H9 (cell line): ENCODE measurements around the gene LMF1. TPM values are rescaled to one million over a fixed set of nuclear protein-coding genes. Genes with fewer than 3 reads are reported as not detected.

Source experiments
- DNase-seq: peaks from one replicate; pipeline ENCODE4 v3.0.0-alpha.2; 2017
- H2AFZ ChIP-seq: one replicate; pipeline ENCODE4 v1.6.1; 2013; ENCODE audit warnings: mild to moderate bottlenecking, low read length, control low read depth, moderate library complexity
- H2AK5ac ChIP-seq: 2 replicates; pipeline ENCODE4 v1.6.1; 2013; ENCODE audit warnings: low read length, control low read depth, mixed read lengths; ENCODE audit not compliant: insufficient read length
- H2BK120ac ChIP-seq: one replicate; pipeline ENCODE4 v1.6.1; 2013; ENCODE audit warnings: low read depth, mild to moderate bottlenecking, low read length, control low read depth, inconsistent platforms; ENCODE audit not compliant: poor library complexity, severe bottlenecking
- H2BK12ac ChIP-seq: 2 replicates; pipeline ENCODE4 v1.6.1; 2013; ENCODE audit warnings: low read length, control low read depth, mixed read lengths, low read depth; ENCODE audit not compliant: insufficient read length
- H2BK15ac ChIP-seq: 2 replicates; pipeline ENCODE4 v1.6.1; 2013; ENCODE audit warnings: low read depth, low read length, control low read depth
- H2BK20ac ChIP-seq: one replicate; pipeline ENCODE4 v1.6.1; 2013; ENCODE audit warnings: low read depth, mild to moderate bottlenecking, low read length, control low read depth, inconsistent platforms; ENCODE audit not compliant: poor library complexity, severe bottlenecking
- H2BK5ac ChIP-seq: 2 replicates; pipeline ENCODE4 v1.6.1; 2013; ENCODE audit warnings: low read length, control low read depth, mixed read lengths; ENCODE audit not compliant: insufficient read length
- H3K14ac ChIP-seq: 2 replicates; pipeline ENCODE4 v1.6.1; 2013; ENCODE audit warnings: low read length, control low read depth; ENCODE audit not compliant: insufficient read depth
- H3K18ac ChIP-seq: 2 replicates; pipeline ENCODE4 v1.6.1; 2013; ENCODE audit warnings: low read depth, mild to moderate bottlenecking, mixed read lengths, low read length, control low read depth; ENCODE audit not compliant: insufficient read length
- H3K23ac ChIP-seq: 2 replicates; pipeline ENCODE4 v1.6.1; 2013; ENCODE audit warnings: low read length, control low read depth, mixed read lengths, low read depth; ENCODE audit not compliant: insufficient read length
- H3K23me2 ChIP-seq: 2 replicates; pipeline ENCODE4 v1.6.1; 2013; ENCODE audit warnings: low read depth, mild to moderate bottlenecking, mixed read lengths, low read length, control low read depth; ENCODE audit not compliant: insufficient read length, poor library complexity, severe bottlenecking
- H3K27ac ChIP-seq: 2 replicates; pipeline ENCODE4 v1.5.1; 2013; ENCODE audit warnings: low read length, control low read depth, mixed read lengths, low read depth; ENCODE audit not compliant: insufficient read length
- H3K27me3 ChIP-seq: 2 replicates; pipeline ENCODE4 v1.6.1; 2013; ENCODE audit warnings: low read length, control low read depth, inconsistent platforms; ENCODE audit not compliant: insufficient read depth
- H3K4ac ChIP-seq: 2 replicates; pipeline ENCODE4 v1.6.1; 2013; ENCODE audit warnings: low read depth, mild to moderate bottlenecking, control low read depth, inconsistent platforms, low read length, moderate library complexity
- H3K4me1 ChIP-seq: 2 replicates; pipeline ENCODE4 v1.6.1; 2013; ENCODE audit warnings: low read length, control low read depth, inconsistent platforms; ENCODE audit not compliant: insufficient read depth
- H3K4me2 ChIP-seq: 2 replicates; pipeline ENCODE4 v1.6.1; 2013; ENCODE audit warnings: low read length, control low read depth, mixed read lengths; ENCODE audit not compliant: insufficient read length, insufficient read depth
- H3K56ac ChIP-seq: 2 replicates; pipeline ENCODE4 v1.6.1; 2013; ENCODE audit warnings: low read depth, mild to moderate bottlenecking, mixed read lengths, low read length, control low read depth; ENCODE audit not compliant: insufficient read length
- H3K79me1 ChIP-seq: 2 replicates; pipeline ENCODE4 v1.6.1; 2013; ENCODE audit warnings: low read depth, mild to moderate bottlenecking, moderate library complexity, low read length, control low read depth, inconsistent platforms; ENCODE audit not compliant: insufficient read depth, poor library complexity, severe bottlenecking
- H3K79me2 ChIP-seq: 2 replicates; pipeline ENCODE4 v1.6.1; 2013; ENCODE audit warnings: low read length, control low read depth, inconsistent platforms; ENCODE audit not compliant: insufficient read depth
- H3K9ac ChIP-seq: 2 replicates; pipeline ENCODE4 v1.6.1; 2013; ENCODE audit warnings: low read length, control low read depth, mixed read lengths; ENCODE audit not compliant: insufficient read length; ENCODE audit errors: extremely low read depth
- H3K9me3 ChIP-seq: one replicate; pipeline ENCODE4 v1.6.1; 2013; ENCODE audit warnings: low read depth, low read length, inconsistent platforms; ENCODE audit not compliant: control insufficient read depth
- H3T11ph ChIP-seq: one replicate; pipeline ENCODE4 v1.6.1; 2013; ENCODE audit warnings: mild to moderate bottlenecking, low read length, control low read depth, inconsistent platforms
- H4K20me1 ChIP-seq: one replicate; pipeline ENCODE4 v1.6.1; 2013; ENCODE audit not compliant: control insufficient read depth, insufficient read length, insufficient read depth
- H4K5ac ChIP-seq: 2 replicates; pipeline ENCODE4 v1.6.1; 2013; ENCODE audit warnings: low read depth, mild to moderate bottlenecking, mixed read lengths, low read length, control low read depth; ENCODE audit not compliant: insufficient read length
- H4K8ac ChIP-seq: replicated peaks from 2 replicates; pipeline ENCODE4 v1.6.1; 2013; ENCODE audit warnings: low read length, control low read depth, mixed read lengths, low read depth; ENCODE audit not compliant: insufficient read length
- H4K91ac ChIP-seq: 2 replicates; pipeline ENCODE4 v1.6.1; 2013; ENCODE audit warnings: low read depth, mild to moderate bottlenecking, moderate library complexity, mixed read lengths, low read length, control low read depth; ENCODE audit not compliant: insufficient read length
- H3K27ac Mint-ChIP-seq, 3 experiments: 2 replicates in 2 of 3; 3 replicates in 1 of 3; pipeline ENCODE4 v1.8.0; 2020 to 2021; ENCODE audit warnings: mixed read lengths in 3 of 3, mild to moderate bottlenecking in 1 of 3, moderate library complexity in 1 of 3
- H3K27me3 Mint-ChIP-seq: 2 replicates; pipeline ENCODE4 v1.8.0; 2021; ENCODE audit warnings: low read depth, mild to moderate bottlenecking, moderate library complexity, mixed read lengths
- H3K36me3 Mint-ChIP-seq, 3 experiments: 2 replicates in 2 of 3; 3 replicates in 1 of 3; pipeline ENCODE4 v1.8.0; 2020 to 2021; ENCODE audit warnings: low read depth in 3 of 3, mixed read lengths in 3 of 3; ENCODE audit not compliant: insufficient read depth in 1 of 3
- H3K4me1 Mint-ChIP-seq, 2 experiments: 2 replicates each; pipeline ENCODE4 v1.8.0; 2020; ENCODE audit warnings: mixed read lengths in 2 of 2
- H3K4me3 Mint-ChIP-seq, 2 experiments: 2 replicates in 1 of 2; 3 replicates in 1 of 2; pipeline ENCODE4 v1.8.0; 2020 to 2021; ENCODE audit warnings: mild to moderate bottlenecking in 2 of 2, mixed read lengths in 2 of 2, moderate library complexity in 1 of 2
- H3K9me3 Mint-ChIP-seq, 2 experiments: 2 replicates in 1 of 2; 3 replicates in 1 of 2; pipeline ENCODE4 v1.8.0; 2020; ENCODE audit warnings: mild to moderate bottlenecking in 2 of 2, mixed read lengths in 2 of 2, moderate library complexity in 1 of 2
- CTCF ChIP-seq: fragments of 200-600 bp; sonication (generic); conservative IDR thresholded peaks from 3 replicates; pipeline ENCODE4 v1.8.0; 2021; ENCODE audit warnings: antibody characterized with exemption, mild to moderate bottlenecking
- WGBS: extraction: QIAGEN DNeasy Blood & Tissue Kit; methylation state at CpG from one replicate; pipeline ENCODE4 v1.1.7; 2013; ENCODE audit warnings: missing lambda C conversion rate, low lambda C conversion rate, mixed read lengths; ENCODE audit not compliant: insufficient read length; ENCODE audit errors: extremely low coverage; 5-methylcytosine and 5-hydroxymethylcytosine counted together
- total RNA-seq: library from RNA; stranded (reverse); gene quantifications from 2 replicates; pipeline ENCODE4 v1.2.1, GENCODE V29; 2021

Gene LMF1
- total RNA-seq, 1 experiment from 2014 or later = 7.1 TPM

- Histone ChIP-seq H3K18ac (no peak overlapping the region), H3K23me2 (peaks cover 12% of the 10 kb centered on the region), H3K23ac (no peak overlapping the region), H3K9ac (no peak overlapping the region), H3K4me1 (no peaks in the 10 kb centered on the region), H3K56ac (no peak overlapping the region), H3K4ac (no peak overlapping the region), H2BK12ac (no peak overlapping the region), H2BK120ac (no peak overlapping the region), H4K91ac (no peak overlapping the region), H2BK15ac (no peak overlapping the region), H3T11ph (no peak overlapping the region), H4K8ac (no peak overlapping the region), H3K27ac (no peak overlapping the region), H2AK5ac (no peak overlapping the region), H2BK5ac (no peak overlapping the region), H2AFZ (no peak overlapping the region), H3K14ac (no peak overlapping the region), H4K20me1 (no peaks in the 10 kb centered on the region), H3K9me3 (no peaks in the 10 kb centered on the region), H2BK20ac (no peak overlapping the region), H3K27me3 (no peaks in the 10 kb centered on the region; the same call in 1 of the 2 replicates), H3K4me2 (no peak overlapping the region), H3K79me2 (no peaks in the 10 kb centered on the region), H3K79me1 (no peaks in the 10 kb centered on the region), H4K5ac (no peak overlapping the region)
- Mint-ChIP-seq H3K27ac (no peak overlapping the region), H3K9me3 (peaks cover 0 to 6% of the 10 kb centered on the region in 2 experiments; a peak in 2 of 5 replicates), H3K4me3 (no peak overlapping the region), H3K4me1 (peaks cover 10 to 11% of the 10 kb centered on the region in 2 experiments), H3K27me3 (peaks cover 43% of the 10 kb centered on the region), H3K36me3 (0 out of 7 replicates have a peak, but pooled peaks cover 0 to 2% (median 0%) of the 10 kb centered on the region in 3 experiments)
- no peak for DNase-seq
- no peak for TF ChIP-seq CTCF
- WGBS = no CpG with 5 or more reads among the region's 32 CpGs
Observed at GRCh38 chr16:972316-973002, 1.7 kb upstream of the LMF1 start.
